NCI-H774 (cell line): ENCODE data around the gene MPND.
A peak's percentile ranks its signal among the peaks of the same experiment; 100 is the strongest.

Experiments used
- DNase-seq: peaks from one replicate; lab custom pipeline; 2025; lab: John Stamatoyannopoulos, UW

MPND gene, protein sequence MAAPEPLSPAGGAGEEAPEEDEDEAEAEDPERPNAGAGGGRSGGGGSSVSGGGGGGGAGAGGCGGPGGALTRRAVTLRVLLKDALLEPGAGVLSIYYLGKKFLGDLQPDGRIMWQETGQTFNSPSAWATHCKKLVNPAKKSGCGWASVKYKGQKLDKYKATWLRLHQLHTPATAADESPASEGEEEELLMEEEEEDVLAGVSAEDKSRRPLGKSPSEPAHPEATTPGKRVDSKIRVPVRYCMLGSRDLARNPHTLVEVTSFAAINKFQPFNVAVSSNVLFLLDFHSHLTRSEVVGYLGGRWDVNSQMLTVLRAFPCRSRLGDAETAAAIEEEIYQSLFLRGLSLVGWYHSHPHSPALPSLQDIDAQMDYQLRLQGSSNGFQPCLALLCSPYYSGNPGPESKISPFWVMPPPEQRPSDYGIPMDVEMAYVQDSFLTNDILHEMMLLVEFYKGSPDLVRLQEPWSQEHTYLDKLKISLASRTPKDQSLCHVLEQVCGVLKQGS

GRCh38 chr19:4343370-4344307 lies at the start of gene MPND:
Gene MPND, plus strand, starts transcription at chr19:4343562. Its CDS starts 32 bp downstream, at chr19:4343594.
- peak; percentile 82 for DNase-seq

- DNase-seq, result no peak
Observed at GRCh38 chr19:4294389-4294788, 49.0 kb upstream of the MPND start.

GRCh38 chr19:4295972-4296771 lies 47.2 kb upstream of the MPND start:
- peak; percentile 18 for DNase-seq

DNA sequence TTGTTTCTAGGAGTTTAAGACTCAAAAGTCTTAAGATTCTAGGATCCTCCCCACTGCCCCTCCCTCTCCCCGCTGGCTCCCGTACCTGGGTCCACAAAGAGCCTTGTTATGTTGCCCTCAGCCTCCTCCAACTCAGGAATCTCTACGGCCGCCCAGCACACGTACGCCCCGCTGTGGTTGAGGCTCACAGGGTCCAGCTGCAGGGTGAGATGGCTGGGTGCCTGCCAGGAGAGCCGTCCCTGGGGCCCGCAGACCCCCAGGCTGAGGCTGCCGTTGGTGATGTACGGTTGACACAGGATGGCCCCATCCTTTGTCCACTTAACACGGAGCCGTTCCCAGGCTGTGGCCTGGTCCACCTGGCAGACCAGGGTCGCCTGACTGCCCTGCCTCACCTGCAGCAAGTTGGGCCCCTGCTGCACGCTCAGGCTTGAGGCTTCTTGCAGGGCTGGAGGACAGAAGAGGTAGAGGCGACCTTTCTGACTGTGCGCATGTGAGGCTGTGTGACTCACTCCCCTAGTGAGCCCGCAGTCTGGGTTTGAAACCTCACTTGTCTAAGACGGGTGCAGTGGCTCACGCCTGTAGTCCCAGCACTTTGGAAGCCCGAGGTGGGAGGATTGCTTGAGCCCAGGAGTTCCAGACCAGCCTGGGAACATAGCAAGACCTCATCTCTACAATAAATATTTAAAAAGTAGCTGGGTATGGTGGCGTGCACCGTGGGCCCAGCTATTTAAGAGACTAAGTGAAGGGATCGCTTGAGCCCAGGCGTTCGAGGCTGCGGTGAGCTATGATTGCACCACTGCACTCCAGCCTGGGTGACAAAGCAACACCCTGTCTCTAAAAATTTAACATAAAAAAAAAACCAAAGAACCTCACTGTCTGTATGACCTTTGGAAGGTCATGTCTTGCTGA lies 45.2 kb upstream of the MPND start:
- DNase-seq, result no peak

DNA sequence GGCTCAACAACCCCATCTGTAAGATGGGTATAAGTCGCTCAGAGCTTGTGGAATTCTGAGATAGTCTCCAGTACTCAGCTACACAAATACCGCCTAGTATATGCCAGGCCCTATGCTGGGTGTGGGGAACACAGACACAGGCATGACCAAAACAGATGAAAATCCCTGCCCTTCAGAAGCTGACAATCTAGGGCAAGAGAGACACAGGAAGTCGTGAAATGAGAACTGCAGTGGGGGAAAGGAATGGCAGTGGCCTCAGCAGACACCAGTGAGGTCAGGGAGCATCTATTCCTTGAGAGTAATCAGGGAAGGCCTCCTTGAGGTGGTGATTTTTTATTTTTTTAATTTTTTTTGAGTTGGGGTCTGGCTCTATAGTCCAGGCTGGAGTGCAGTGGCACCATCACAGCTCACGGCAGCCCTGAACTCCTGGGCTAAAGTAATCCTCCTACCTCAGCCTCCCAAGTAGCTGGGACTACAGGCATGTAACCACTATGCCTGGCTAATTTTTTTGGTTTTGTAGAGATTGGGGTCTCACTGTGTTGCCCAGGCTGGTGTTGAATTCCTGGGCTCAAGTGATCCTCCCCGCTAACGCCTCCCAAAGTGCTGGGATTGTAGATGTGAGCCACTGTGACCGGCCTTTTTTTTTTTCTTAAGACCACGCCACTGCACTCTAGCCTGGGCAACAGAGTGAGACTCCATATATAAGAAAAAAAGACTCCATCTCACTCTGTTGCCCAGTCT lies 44.4 kb upstream of the MPND start:
- DNase-seq, result no peak

DNA sequence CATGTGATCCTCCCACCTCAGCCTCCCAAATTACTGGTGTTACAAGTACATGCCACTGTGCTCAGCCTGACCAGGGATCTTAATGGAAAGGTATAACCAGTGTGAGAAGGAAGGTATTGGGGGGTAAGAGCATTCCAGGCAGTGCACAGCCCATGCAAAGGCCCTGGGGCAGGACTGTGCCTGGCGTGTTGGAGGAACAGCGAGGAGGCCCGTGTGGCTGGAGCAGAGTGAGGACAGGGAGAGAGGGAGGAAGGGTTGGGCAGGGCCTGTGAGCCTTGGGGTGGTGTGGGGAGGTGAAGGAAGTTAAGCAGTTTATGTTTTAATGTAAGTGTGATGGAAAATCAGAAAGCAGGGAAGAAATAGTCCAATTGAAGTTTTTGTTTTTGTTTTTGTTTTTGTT lies 42.8 kb upstream of the MPND start:
- DNase-seq, result no peak

DNA sequence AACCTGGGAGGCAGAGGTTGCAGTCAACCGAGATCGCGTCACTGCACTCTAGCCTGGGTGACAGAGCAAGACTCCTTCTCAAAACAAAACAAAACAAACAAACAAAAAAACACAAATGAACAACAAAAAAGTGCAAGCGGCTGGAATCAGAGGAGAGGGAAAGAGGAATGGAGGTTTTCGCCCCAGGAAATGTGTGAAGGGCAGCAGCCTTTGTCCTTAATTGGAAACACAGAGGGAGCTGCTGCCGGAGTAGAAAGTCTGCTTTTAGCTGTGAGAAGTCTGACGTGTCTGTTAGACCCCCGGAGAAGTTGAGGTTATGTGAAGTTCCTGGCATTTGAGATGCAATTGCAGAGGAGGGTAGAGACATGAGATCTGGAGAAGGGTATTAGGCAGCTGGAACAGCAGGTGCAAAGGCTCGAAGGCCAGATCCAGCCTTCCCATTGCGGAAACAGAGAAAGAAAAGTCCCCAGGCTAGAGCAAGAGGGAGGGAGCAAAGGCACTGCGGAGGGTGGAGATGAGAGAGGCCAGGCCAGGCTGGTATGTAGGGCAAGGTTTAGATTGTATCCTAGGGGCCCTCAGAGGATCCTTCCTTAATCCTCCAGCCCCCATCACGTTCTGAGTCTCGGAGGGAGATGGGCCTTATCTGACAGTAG lies 41.6 kb upstream of the MPND start:
- no peak for DNase-seq

- DNase-seq, result no peak
Observed at GRCh38 chr19:4302243-4302640, 41.1 kb upstream of the MPND start, which contains the start of gene TMIGD2. Gene TMIGD2, minus strand, starts transcription at chr19:4302389. Its CDS starts 4 bp downstream, at chr19:4302385.

- DNase-seq, result no peak
Observed at GRCh38 chr19:4303819-4304537, 39.4 kb upstream of the MPND start.

DNA sequence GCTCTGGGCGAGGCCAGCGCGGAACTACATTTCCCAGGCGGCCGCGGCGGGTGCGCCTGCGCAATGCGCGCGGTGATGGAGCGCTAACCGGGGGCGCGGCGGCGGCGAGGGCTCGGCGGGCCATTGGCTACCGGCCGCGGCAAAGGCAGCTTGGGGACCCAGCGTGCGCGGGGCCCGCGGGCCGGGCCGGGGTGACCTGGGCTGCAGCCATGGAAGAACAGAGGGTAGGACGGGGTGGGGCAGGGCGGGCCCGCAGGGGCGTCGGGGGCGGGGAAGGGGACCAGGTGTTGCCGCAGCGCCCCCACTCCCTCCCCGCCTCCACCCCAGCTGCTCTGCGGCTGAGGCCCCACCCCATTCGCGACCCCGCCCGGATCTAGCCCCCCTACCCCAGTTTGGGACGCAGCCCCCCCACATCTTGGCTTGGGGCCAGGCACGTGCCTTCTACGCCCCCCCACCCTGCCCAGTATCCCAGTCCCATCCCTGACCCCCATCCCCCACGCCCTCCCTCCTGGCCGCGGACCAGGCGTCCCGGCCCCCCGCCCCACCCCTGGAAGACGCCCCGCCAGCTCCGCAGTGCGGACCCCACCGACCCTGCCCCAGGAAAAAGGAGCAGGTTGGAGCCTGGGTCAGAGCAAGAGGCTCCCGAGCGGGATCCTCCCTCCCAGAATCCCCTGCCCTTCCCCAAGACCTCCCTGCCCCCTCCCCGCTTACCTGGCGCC lies 38.7 kb upstream of the MPND start, which contains the start of gene FSD1:
Gene FSD1 (plus strand): TSS at position 61 of the 719 bp plus-strand sequence. CDS start 149 bp downstream, at position 210.
- DNase-seq, result peak; percentile 29

DNA sequence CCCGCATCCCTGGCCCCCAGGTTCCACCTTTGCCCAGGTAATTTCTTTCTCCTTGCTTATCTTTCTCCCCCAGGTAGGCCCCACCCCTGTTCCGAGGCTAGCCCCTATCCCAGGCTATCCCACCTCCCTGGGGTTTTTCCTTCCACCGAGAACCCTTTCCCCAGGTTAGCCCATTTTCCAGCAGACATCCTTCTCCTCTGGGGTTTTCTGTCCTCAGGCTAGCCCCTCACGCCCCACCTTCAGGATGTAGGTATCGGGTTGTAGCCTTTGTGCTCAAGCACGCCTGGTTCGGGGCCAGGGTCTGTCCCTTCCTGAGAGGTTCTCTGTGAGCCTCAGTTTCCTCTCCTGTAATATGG lies 38.1 kb upstream of the MPND start:
- no peak for DNase-seq

DNA sequence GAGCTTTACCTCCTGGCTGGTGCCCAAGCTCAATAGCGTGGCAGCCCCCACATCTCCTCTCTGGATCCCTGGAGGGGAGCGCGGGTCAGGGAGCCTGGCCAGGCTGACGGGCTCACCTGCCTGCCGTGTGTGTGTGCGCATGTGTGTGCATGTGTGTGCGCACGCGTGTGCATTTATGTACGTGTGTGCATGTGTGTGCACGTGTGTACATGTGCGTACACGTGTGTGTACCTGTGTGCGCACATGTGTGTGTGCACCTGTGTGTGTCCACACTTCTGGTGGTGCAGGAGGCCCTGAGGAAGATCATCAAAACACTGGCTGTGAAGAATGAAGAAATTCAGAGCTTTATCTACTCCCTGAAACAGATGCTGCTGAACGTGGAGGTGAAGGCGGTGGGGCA lies 37.7 kb upstream of the MPND start:
- DNase-seq, result no peak

- no peak for DNase-seq
Observed at GRCh38 chr19:4310247-4311121, 32.9 kb upstream of the MPND start.

DNA sequence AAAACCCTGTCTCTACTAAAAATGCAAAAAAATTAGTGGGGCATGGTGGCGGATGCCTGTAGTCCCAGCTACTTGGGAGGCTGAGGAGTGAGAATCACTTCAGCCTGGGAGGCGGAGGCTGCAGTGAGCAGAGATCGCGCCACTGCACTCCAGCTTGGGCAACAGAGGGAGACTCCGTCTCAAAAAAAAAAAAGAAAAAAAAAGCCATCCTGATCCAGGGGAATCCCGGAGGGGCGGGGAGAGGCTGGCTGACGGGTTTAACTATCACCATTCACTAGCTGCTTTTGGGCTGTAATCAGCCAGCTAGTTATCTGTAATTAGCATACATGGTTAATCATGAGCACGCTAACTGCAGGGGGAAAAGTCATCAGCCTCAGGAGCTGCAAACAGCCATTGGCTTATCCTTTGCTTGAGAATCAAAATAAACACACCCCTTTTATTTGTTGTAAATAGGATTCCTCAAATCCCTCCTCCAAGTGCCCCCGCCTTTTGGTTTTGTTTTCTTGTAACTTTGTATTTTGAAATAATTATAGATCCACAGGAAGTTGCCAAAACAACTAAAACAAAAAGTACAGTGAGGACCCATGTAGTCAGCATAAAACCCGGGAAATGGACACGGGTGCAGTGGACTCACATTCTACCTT lies 29.4 kb upstream of the MPND start:
- DNase-seq, result no peak

GRCh38 chr19:4316956-4317355 lies 26.4 kb upstream of the MPND start:
- no peak for DNase-seq

DNA sequence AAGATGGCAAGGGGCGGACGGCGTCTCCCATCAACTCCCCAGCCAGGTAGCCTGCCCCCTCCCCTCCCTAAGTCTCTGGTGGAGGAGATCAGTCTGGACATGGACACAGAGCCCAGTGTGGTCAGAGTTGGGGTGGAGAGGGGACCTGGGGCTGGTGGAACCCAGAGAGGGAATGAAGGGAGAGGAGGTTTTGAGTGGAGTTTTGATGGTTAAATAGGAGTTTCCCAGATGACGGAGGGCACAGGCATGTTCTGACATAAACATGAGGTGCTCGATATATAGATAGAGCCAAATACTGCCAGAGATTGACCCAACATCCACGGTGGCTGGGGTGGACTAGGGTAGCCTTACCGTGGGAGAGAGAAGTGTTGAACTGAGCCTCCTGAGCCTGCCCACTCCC lies 24.9 kb upstream of the MPND start:
- no peak for DNase-seq
